ENCODE data around the gene ZNF626.

DNA sequence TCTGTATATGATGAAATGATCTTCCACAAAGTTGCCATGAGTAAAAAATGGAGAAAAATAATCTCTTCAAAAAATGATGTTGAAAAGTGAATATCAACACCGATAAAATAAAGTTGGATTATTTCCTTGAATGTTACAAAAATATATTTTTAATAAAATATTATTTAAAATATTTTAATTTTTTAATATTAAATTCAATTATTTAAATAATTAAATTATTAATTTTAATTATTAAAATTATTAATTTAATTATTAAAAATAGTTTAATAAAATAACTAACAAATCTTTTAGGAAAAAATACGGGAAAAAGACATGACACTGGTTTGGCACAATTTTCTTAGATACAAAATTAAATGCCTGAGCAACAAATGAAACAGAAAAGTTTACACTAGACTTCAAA, 21.3 kb downstream of the ZNF626 start:
- TF ChIP-seq, protein P1, sequence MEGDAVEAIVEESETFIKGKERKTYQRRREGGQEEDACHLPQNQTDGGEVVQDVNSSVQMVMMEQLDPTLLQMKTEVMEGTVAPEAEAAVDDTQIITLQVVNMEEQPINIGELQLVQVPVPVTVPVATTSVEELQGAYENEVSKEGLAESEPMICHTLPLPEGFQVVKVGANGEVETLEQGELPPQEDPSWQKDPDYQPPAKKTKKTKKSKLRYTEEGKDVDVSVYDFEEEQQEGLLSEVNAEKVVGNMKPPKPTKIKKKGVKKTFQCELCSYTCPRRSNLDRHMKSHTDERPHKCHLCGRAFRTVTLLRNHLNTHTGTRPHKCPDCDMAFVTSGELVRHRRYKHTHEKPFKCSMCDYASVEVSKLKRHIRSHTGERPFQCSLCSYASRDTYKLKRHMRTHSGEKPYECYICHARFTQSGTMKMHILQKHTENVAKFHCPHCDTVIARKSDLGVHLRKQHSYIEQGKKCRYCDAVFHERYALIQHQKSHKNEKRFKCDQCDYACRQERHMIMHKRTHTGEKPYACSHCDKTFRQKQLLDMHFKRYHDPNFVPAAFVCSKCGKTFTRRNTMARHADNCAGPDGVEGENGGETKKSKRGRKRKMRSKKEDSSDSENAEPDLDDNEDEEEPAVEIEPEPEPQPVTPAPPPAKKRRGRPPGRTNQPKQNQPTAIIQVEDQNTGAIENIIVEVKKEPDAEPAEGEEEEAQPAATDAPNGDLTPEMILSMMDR (IDR thresholded peaks at IDR 0.05): no peak
- TF ChIP-seq POLR2A (IDR thresholded peaks at IDR 0.05): no peak
